ENCODE data around the gene SHB.

GRCh38 chr9:37948417-37948980, 120.5 kb downstream of the SHB start:
- TF ChIP-seq CTCF (IDR thresholded peaks at IDR 0.05) (no peak), POLR2A (IDR thresholded peaks at IDR 0.05) (no peak)
